ENCODE measurements around the gene LIPG.

Gene LIPG

DNA sequence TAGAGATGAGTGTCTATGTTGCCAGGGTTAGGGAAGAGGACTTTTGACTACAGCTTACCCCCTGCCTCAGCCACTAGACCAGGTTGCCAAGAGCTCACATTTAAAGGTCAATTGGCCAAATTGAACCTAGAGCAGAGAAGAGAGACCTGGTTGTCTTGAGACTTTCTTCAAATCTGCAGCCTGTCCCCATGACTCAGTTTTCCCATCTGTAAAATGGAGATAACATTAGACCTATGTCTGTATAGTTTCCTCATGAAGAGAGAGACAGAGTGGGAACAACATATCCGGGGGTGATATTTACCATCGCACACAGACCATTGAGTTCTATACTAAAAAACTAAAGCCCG lies 1.6 kb upstream of the LIPG start (continued):
- no peak for TF ChIP-seq ZNF214 (tag by site-specific recombination; IDR thresholded peaks at IDR 0.05; ENCODE audit: borderline replicate concordance)
- TF ChIP-seq ZNF785 (tag by site-specific recombination; IDR thresholded peaks at IDR 0.05): no peak
- TF ChIP-seq, protein P1, sequence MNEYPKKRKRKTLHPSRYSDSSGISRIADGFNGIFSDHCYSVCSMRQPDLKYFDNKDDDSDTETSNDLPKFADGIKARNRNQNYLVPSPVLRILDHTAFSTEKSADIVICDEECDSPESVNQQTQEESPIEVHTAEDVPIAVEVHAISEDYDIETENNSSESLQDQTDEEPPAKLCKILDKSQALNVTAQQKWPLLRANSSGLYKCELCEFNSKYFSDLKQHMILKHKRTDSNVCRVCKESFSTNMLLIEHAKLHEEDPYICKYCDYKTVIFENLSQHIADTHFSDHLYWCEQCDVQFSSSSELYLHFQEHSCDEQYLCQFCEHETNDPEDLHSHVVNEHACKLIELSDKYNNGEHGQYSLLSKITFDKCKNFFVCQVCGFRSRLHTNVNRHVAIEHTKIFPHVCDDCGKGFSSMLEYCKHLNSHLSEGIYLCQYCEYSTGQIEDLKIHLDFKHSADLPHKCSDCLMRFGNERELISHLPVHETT (tag by site-specific recombination; IDR thresholded peaks at IDR 0.05): no peak
- TF ChIP-seq EGR2 (tag by site-specific recombination; IDR thresholded peaks at IDR 0.05; ENCODE audit: low read depth): no peak
- TF ChIP-seq, protein P2, sequence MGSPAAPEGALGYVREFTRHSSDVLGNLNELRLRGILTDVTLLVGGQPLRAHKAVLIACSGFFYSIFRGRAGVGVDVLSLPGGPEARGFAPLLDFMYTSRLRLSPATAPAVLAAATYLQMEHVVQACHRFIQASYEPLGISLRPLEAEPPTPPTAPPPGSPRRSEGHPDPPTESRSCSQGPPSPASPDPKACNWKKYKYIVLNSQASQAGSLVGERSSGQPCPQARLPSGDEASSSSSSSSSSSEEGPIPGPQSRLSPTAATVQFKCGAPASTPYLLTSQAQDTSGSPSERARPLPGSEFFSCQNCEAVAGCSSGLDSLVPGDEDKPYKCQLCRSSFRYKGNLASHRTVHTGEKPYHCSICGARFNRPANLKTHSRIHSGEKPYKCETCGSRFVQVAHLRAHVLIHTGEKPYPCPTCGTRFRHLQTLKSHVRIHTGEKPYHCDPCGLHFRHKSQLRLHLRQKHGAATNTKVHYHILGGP (tag by site-specific recombination; IDR thresholded peaks at IDR 0.05): no peak
- no peak for TF ChIP-seq ZNF121 (tag by site-specific recombination; IDR thresholded peaks at IDR 0.05)
- no peak for TF ChIP-seq ZNF24 (tag by site-specific recombination; IDR thresholded peaks at IDR 0.05)

DNA sequence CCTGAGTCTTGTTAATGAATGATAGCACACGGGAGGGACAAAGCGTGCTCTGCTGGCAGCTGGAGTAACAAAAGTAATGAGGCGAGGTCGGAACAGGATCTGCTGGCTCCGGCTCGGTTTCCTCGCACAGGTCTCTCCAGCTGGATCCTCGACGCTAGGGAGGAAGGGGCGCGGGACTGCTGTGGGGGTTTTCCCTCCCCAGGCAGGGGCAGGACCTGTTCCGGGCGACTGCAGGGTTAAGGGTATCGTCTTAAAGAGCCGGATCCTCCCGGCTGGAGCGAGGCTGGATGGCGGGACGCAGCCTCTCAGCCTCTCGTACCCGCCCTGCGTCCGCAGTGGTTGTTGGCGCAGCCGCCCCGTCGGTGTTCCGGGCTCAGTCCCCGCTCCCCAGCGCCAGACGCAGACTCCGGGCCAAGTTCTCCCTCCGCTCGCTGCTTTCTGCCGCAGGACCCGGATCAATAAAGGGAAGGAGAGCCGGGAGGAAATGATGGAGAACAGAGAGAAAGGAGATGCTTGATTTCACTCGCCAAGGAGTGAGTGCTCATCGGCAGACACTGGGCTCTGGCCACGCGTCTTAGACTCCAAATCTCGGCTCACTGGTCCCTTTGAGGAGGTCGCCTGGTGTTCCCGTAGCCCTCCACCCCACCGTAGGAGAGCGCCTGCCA lies 1.1 kb upstream of the LIPG start:
- ChIA-PET POLR2A (interaction anchor here (0.5 to 2.2 kb wide), 3 partner anchors 12 to 165 kb away, joined by 3 to 9 read pairs (median 4); no protein-coding TSS in a partner anchor), CTCF (interaction anchor here (1.0 to 4.1 kb wide), 13 partner anchors 26 to 300 kb away, joined by 3 to 51 read pairs (median 5); no protein-coding TSS in a partner anchor)
- Histone ChIP-seq H3K9me3 (ENCODE audit: control insufficient read depth, insufficient read depth, low read depth, low read length) (no peaks in the 10 kb centered on the region), H3K36me3 (ENCODE audit: control insufficient read depth in 2 of 2, insufficient read depth in 1 of 2, low read length in 2 of 2) (no peaks in the 10 kb centered on the region), H3K27ac (ENCODE audit: extremely low read depth, low read depth, low read length) (peak overlapping the region; percentile 64; the same call in 1 of the 2 replicates), H3K4me3 (ENCODE audit: low read depth, low read length) (peak overlapping the region; percentile 23), H3K4me1 (ENCODE audit: control insufficient read depth, insufficient read depth, low read length) (peaks cover 9% of the 10 kb centered on the region; the same call in 1 of the 2 replicates)
- TF ChIP-seq ZNF202 (tag by site-specific recombination; IDR thresholded peaks at IDR 0.05; ENCODE audit: borderline replicate concordance) (no peak), SCRT2 (tag by site-specific recombination; IDR thresholded peaks at IDR 0.05) (no peak), GLI4 (tag by site-specific recombination; IDR thresholded peaks at IDR 0.05) (no peak), ZBTB17 (tag by site-specific recombination; IDR thresholded peaks at IDR 0.05) (peak; percentile 73), ZNF426 (tag by site-specific recombination; IDR thresholded peaks at IDR 0.05) (no peak), ZBTB6 (tag by site-specific recombination; IDR thresholded peaks at IDR 0.05) (peak; percentile 54; the same call in 1 of the 2 replicates), ZNF623 (tag by site-specific recombination; IDR thresholded peaks at IDR 0.05) (no peak), HOXD13 (CRISPR knock-in tag; IDR thresholded peaks at IDR 0.05; ENCODE audit: borderline replicate concordance) (0 out of 2 replicates have a peak, but pooled peaks have one; percentile 22), EGR2 (tag by site-specific recombination; IDR thresholded peaks at IDR 0.05; ENCODE audit: low read depth) (no peak), ZNF155 (tag by site-specific recombination; IDR thresholded peaks at IDR 0.05) (no peak), ZNF837 (tag by site-specific recombination; IDR thresholded peaks at IDR 0.05) (no peak), ZNF585B (tag by site-specific recombination; IDR thresholded peaks at IDR 0.05) (no peak), TRIM28 (IDR thresholded peaks at IDR 0.05; ENCODE audit: borderline replicate concordance, low read length) (no peak)
- TF ChIP-seq, protein P3, sequence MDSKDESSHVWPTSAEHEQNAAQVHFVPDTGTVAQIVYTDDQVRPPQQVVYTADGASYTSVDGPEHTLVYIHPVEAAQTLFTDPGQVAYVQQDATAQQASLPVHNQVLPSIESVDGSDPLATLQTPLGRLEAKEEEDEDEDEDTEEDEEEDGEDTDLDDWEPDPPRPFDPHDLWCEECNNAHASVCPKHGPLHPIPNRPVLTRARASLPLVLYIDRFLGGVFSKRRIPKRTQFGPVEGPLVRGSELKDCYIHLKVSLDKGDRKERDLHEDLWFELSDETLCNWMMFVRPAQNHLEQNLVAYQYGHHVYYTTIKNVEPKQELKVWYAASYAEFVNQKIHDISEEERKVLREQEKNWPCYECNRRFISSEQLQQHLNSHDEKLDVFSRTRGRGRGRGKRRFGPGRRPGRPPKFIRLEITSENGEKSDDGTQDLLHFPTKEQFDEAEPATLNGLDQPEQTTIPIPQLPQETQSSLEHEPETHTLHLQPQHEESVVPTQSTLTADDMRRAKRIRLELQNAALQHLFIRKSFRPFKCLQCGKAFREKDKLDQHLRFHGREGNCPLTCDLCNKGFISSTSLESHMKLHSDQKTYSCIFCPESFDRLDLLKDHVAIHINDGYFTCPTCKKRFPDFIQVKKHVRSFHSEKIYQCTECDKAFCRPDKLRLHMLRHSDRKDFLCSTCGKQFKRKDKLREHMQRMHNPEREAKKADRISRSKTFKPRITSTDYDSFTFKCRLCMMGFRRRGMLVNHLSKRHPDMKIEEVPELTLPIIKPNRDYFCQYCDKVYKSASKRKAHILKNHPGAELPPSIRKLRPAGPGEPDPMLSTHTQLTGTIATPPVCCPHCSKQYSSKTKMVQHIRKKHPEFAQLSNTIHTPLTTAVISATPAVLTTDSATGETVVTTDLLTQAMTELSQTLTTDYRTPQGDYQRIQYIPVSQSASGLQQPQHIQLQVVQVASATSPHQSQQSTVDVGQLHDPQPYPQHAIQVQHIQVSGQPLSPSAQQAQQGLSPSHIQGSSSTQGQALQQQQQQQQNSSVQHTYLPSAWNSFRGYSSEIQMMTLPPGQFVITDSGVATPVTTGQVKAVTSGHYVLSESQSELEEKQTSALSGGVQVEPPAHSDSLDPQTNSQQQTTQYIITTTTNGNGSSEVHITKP (tag by site-specific recombination; IDR thresholded peaks at IDR 0.05): no peak
- TF ChIP-seq, protein P4, sequence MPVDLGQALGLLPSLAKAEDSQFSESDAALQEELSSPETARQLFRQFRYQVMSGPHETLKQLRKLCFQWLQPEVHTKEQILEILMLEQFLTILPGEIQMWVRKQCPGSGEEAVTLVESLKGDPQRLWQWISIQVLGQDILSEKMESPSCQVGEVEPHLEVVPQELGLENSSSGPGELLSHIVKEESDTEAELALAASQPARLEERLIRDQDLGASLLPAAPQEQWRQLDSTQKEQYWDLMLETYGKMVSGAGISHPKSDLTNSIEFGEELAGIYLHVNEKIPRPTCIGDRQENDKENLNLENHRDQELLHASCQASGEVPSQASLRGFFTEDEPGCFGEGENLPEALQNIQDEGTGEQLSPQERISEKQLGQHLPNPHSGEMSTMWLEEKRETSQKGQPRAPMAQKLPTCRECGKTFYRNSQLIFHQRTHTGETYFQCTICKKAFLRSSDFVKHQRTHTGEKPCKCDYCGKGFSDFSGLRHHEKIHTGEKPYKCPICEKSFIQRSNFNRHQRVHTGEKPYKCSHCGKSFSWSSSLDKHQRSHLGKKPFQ (tag by site-specific recombination; IDR thresholded peaks at IDR 0.05): no peak
- TF ChIP-seq, protein P5, sequence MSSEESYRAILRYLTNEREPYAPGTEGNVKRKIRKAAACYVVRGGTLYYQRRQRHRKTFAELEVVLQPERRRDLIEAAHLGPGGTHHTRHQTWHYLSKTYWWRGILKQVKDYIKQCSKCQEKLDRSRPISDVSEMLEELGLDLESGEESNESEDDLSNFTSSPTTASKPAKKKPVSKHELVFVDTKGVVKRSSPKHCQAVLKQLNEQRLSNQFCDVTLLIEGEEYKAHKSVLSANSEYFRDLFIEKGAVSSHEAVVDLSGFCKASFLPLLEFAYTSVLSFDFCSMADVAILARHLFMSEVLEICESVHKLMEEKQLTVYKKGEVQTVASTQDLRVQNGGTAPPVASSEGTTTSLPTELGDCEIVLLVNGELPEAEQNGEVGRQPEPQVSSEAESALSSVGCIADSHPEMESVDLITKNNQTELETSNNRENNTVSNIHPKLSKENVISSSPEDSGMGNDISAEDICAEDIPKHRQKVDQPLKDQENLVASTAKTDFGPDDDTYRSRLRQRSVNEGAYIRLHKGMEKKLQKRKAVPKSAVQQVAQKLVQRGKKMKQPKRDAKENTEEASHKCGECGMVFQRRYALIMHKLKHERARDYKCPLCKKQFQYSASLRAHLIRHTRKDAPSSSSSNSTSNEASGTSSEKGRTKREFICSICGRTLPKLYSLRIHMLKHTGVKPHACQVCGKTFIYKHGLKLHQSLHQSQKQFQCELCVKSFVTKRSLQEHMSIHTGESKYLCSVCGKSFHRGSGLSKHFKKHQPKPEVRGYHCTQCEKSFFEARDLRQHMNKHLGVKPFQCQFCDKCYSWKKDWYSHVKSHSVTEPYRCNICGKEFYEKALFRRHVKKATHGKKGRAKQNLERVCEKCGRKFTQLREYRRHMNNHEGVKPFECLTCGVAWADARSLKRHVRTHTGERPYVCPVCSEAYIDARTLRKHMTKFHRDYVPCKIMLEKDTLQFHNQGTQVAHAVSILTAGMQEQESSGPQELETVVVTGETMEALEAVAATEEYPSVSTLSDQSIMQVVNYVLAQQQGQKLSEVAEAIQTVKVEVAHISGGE (tag by site-specific recombination; conservative IDR thresholded peaks at IDR 0.05; ENCODE audit: low read depth): 0 out of 2 replicates have a peak, but pooled peaks have one; percentile 31
